Renal cortical epithelial cell (primary cell): Measurements from ENCODE around the gene LIG1. TPM values are rescaled to one million over a fixed set of nuclear protein-coding genes. Genes with fewer than 3 reads are reported as not detected.
A peak's percentile ranks its signal among the peaks of the same experiment; 100 is the strongest.

Experiments used
- DNase-seq: peaks from one replicate; pipeline ENCODE4 v3.0.0-alpha.2; 2011; ENCODE audit warnings: low read depth
- total RNA-seq: library from RNA; depleted of rRNA; stranded (reverse); fragments of >200 nt; gene quantifications from 2 replicates; pipeline ENCODE4 v1.2.3, GENCODE V29; 2014

The LIG1 gene
- total RNA-seq, 1 donor from 2014 or later: 8.8 TPM

- no peak for DNase-seq
Measured at GRCh38 chr19:48182434-48182833, 12.3 kb upstream of the LIG1 start.

GRCh38 chr19:48181505-48181904, 11.4 kb upstream of the LIG1 start:
- DNase-seq: no peak

- DNase-seq: no peak
Measured at GRCh38 chr19:48176226-48176625, 6.1 kb upstream of the LIG1 start.

- DNase-seq: no peak
Measured at GRCh38 chr19:48175578-48175977, 5.4 kb upstream of the LIG1 start.

GRCh38 chr19:48174445-48175030, 4.4 kb upstream of the LIG1 start:
- no peak for DNase-seq

- DNase-seq: no peak
Measured at GRCh38 chr19:48171710-48172109, 1.6 kb upstream of the LIG1 start.

GRCh38 chr19:48170817-48171347, 738 bp upstream of the LIG1 start:
- no peak for DNase-seq

- DNase-seq: peak; percentile 32
Measured at GRCh38 chr19:48169578-48169938, 586 bp downstream of the LIG1 start.

GRCh38 chr19:48168689-48169088, 1.5 kb downstream of the LIG1 start:
- no peak for DNase-seq

GRCh38 chr19:48158210-48158790, 11.8 kb downstream of the LIG1 start:
- no peak for DNase-seq

- DNase-seq: no peak
Measured at GRCh38 chr19:48154003-48154402, 16.1 kb downstream of the LIG1 start.

- DNase-seq: peak; percentile 45
Measured at GRCh38 chr19:48152551-48152950, 17.6 kb downstream of the LIG1 start.

- no peak for DNase-seq
Measured at GRCh38 chr19:48149430-48149829, 20.7 kb downstream of the LIG1 start.

GRCh38 chr19:48148576-48148975, 21.6 kb downstream of the LIG1 start:
- no peak for DNase-seq

GRCh38 chr19:48147597-48148175, 22.5 kb downstream of the LIG1 start:
- no peak for DNase-seq

GRCh38 chr19:48139053-48139452, 31.1 kb downstream of the LIG1 start:
- no peak for DNase-seq

GRCh38 chr19:48137411-48137810, 32.7 kb downstream of the LIG1 start:
- no peak for DNase-seq

- no peak for DNase-seq
Measured at GRCh38 chr19:48136547-48136946, 33.6 kb downstream of the LIG1 start.

- DNase-seq: no peak
Measured at GRCh38 chr19:48135411-48135810, 34.7 kb downstream of the LIG1 start.

GRCh38 chr19:48133094-48133493, 37.0 kb downstream of the LIG1 start:
- DNase-seq: no peak

GRCh38 chr19:48127561-48127960, 42.6 kb downstream of the LIG1 start:
- DNase-seq: no peak

- peak; percentile 75 for DNase-seq
Measured at GRCh38 chr19:48123907-48124651, 46.1 kb downstream of the LIG1 start.

GRCh38 chr19:48122421-48122820, 47.7 kb downstream of the LIG1 start:
- DNase-seq: no peak
